GM12891 (cell line): ENCODE measurements around the gene SMIM5.

Experiments
- POLR2A ChIP-seq: IDR thresholded peaks from 2 replicates; pipeline ENCODE4 v1.6.1; 2011; ENCODE audit warnings: low read depth, low read length, control low read depth
- POLR2AphosphoS5 ChIP-seq: IDR thresholded peaks from 2 replicates; pipeline ENCODE4 v1.6.1; 2011; ENCODE audit warnings: low read depth, low read length, control low read depth
- TAF1 ChIP-seq: IDR thresholded peaks from 2 replicates; pipeline ENCODE4 v1.6.1; 2011; ENCODE audit warnings: low read depth, low read length, control low read depth

GRCh38 chr17:75629157-75629556 lies 4.1 kb upstream of the SMIM5 start:
- TF ChIP-seq POLR2A (no peak), POLR2AphosphoS5 (no peak), TAF1 (no peak)
